GM23338 (cell line): ENCODE results near the gene STXBP5L. TPM values are rescaled to one million over a fixed set of nuclear protein-coding genes. Genes with fewer than 3 reads are reported as not detected.
"Not testable (repeated sequence)": the region's sequence is repeated elsewhere in the genome, so short reads cannot be mapped to it uniquely, and the experiment has no call there.

ENCODE experiments used
- ATAC-seq: fragments of 200-7000 bp; cut with Tn5 transposase; 3 replicates; pipeline ENCODE4 v1.9.1; 2020
- DNase-seq: peaks from one replicate; pipeline ENCODE4 v3.0.0-alpha.2; 2015; ENCODE audit warnings: low spot score
- H2AFZ ChIP-seq: fragments of 200-600 bp; sonication (generic); 2 replicates; pipeline ENCODE4 v1.8.0; 2016; ENCODE audit warnings: antibody characterized with exemption, mild to moderate bottlenecking, moderate library complexity
- H3F3A ChIP-seq: fragments of 200-600 bp; sonication (generic); replicated peaks from 2 replicates; pipeline ENCODE4 v1.8.0; 2017; ENCODE audit warnings: antibody characterized with exemption, mixed run types, low read depth
- H3K27ac ChIP-seq: fragments of 200-600 bp; sonication (generic); 2 replicates; pipeline ENCODE4 v1.6.1; 2016; ENCODE audit warnings: low read depth
- H3K27me3 ChIP-seq: fragments of 200-600 bp; sonication (generic); 2 replicates; pipeline ENCODE4 v1.8.0; 2016; ENCODE audit warnings: mild to moderate bottlenecking, mixed run types, moderate library complexity; ENCODE audit not compliant: insufficient read depth
- H3K36me3 ChIP-seq: fragments of 200-600 bp; sonication (generic); 2 replicates; pipeline ENCODE4 v1.8.0; 2016; ENCODE audit warnings: mild to moderate bottlenecking; ENCODE audit not compliant: insufficient read depth
- H3K4me1 ChIP-seq: fragments of 200-600 bp; sonication (generic); 2 replicates; pipeline ENCODE4 v1.8.0; 2016; ENCODE audit warnings: mild to moderate bottlenecking, moderate library complexity; ENCODE audit not compliant: insufficient read depth
- H3K4me2 ChIP-seq: fragments of 200-600 bp; sonication (generic); 2 replicates; pipeline ENCODE4 v1.7.1; 2017; ENCODE audit warnings: mixed run types
- H3K4me3 ChIP-seq: fragments of 200-600 bp; sonication (generic); 2 replicates; pipeline ENCODE4 v1.6.1; 2016; ENCODE audit warnings: mixed run types
- H3K79me2 ChIP-seq: fragments of 200-600 bp; sonication (generic); replicated peaks from 2 replicates; pipeline ENCODE4 v1.8.0; 2017; ENCODE audit warnings: mild to moderate bottlenecking; ENCODE audit not compliant: insufficient read depth
- H3K9me2 ChIP-seq: fragments of 200-600 bp; sonication (generic); 2 replicates; pipeline ENCODE4 v1.8.0; 2017; ENCODE audit not compliant: insufficient read depth
- H4K20me1 ChIP-seq: fragments of 200-600 bp; sonication (generic); replicated peaks from 2 replicates; pipeline ENCODE4 v1.8.0; 2017; ENCODE audit warnings: mild to moderate bottlenecking; ENCODE audit not compliant: insufficient read depth
- H3K27ac Mint-ChIP-seq: 2 replicates; pipeline ENCODE4 v1.8.0; 2020; ENCODE audit warnings: inconsistent platforms, mild to moderate bottlenecking, moderate library complexity, mixed read lengths
- H3K27me3 Mint-ChIP-seq: 3 replicates; pipeline ENCODE4 v1.8.0; 2022; ENCODE audit warnings: low read depth, mild to moderate bottlenecking, moderate library complexity, mixed read lengths, inconsistent platforms; ENCODE audit not compliant: insufficient read depth, poor library complexity
- H3K36me3 Mint-ChIP-seq: 3 replicates; pipeline ENCODE4 v1.8.0; 2021; ENCODE audit warnings: low read depth, mild to moderate bottlenecking, inconsistent platforms, moderate library complexity, mixed read lengths
- H3K4me1 Mint-ChIP-seq: 3 replicates; pipeline ENCODE4 v1.8.0; 2020; ENCODE audit warnings: mild to moderate bottlenecking, inconsistent platforms, mixed read lengths
- H3K4me3 Mint-ChIP-seq: 3 replicates; pipeline ENCODE4 v1.8.0; 2021; ENCODE audit warnings: moderate library complexity, mild to moderate bottlenecking, inconsistent platforms, mixed read lengths
- H3K9me3 Mint-ChIP-seq: 3 replicates; pipeline ENCODE4 v1.8.0; 2020; ENCODE audit warnings: moderate library complexity, mild to moderate bottlenecking, inconsistent platforms, mixed read lengths
- CREB1 ChIP-seq: fragments of 250-450 bp; sonication (Bioruptor Pico); IDR thresholded peaks from 2 replicates; pipeline ENCODE4 v1.5.0; 2020; ENCODE audit warnings: low read depth, mild to moderate bottlenecking, moderate library complexity
- CTCF ChIP-seq, 2 experiments: fragments of 200-600 bp in 1 of 2; sonication (generic) in 1 of 2; conservative IDR thresholded peaks; 2 replicates each; pipeline versions ENCODE4 v1.5.1 to v1.6.1; 2016 to 2017; ENCODE audit warnings: antibody characterized with exemption in 2 of 2, low read depth in 2 of 2, mild to moderate bottlenecking in 2 of 2, moderate library complexity in 1 of 2
- EZH2 ChIP-seq: fragments of 200-600 bp; sonication (generic); IDR thresholded peaks from one replicate; pipeline ENCODE4 v1.8.0; 2017; ENCODE audit warnings: antibody characterized with exemption, mild to moderate bottlenecking, low read depth; ENCODE audit not compliant: unreplicated experiment
- EZH2phosphoT487 ChIP-seq: fragments of 200-600 bp; sonication (generic); IDR thresholded peaks from one replicate; pipeline ENCODE4 v1.8.1; 2018; ENCODE audit warnings: antibody characterized with exemption; ENCODE audit not compliant: unreplicated experiment
- JUNB ChIP-seq: IDR thresholded peaks from one replicate; pipeline ENCODE4 v1.6.1; 2016; ENCODE audit warnings: antibody characterized with exemption; ENCODE audit not compliant: unreplicated experiment
- NANOG ChIP-seq: IDR thresholded peaks from 2 replicates; pipeline ENCODE4 v1.6.1; 2016; ENCODE audit warnings: antibody characterized with exemption, borderline replicate concordance
- POLR2AphosphoS5 ChIP-seq: IDR thresholded peaks from 2 replicates; pipeline ENCODE4 v1.6.1; 2016; ENCODE audit warnings: antibody characterized with exemption, low read depth
- REST ChIP-seq: IDR thresholded peaks from one replicate; pipeline ENCODE4 v1.6.1; 2018; ENCODE audit warnings: antibody characterized with exemption; ENCODE audit not compliant: unreplicated experiment
- STAT1 ChIP-seq: IDR thresholded peaks from one replicate; pipeline ENCODE4 v1.6.1; 2016; ENCODE audit warnings: antibody characterized with exemption; ENCODE audit not compliant: unreplicated experiment
- ZNF114 ChIP-seq: fragments of 250-450 bp; sonication (Bioruptor Pico); IDR thresholded peaks from 2 replicates; pipeline ENCODE4 v1.5.0; 2020; ENCODE audit warnings: mild to moderate bottlenecking, moderate library complexity
- ZNF331 ChIP-seq: fragments of 250-450 bp; sonication (Bioruptor Pico); IDR thresholded peaks from 2 replicates; pipeline ENCODE4 v1.5.0; 2020; ENCODE audit warnings: low read depth, mild to moderate bottlenecking, moderate library complexity
- ZNF462 ChIP-seq: fragments of 250-450 bp; sonication (Bioruptor Pico); IDR thresholded peaks from 2 replicates; pipeline ENCODE4 v1.5.0; 2020; ENCODE audit warnings: mild to moderate bottlenecking, moderate library complexity
- polyA plus RNA-seq: library from polyadenylated mRNA; unstranded; fragments of >200 nt; fragmentation: Nextera tagmentation; extraction: Ambion mirVana; gene quantifications from 2 replicates; pipeline ENCODE4 v1.2.1, GENCODE V29; 2016
- total RNA-seq: library from RNA; depleted of rRNA; stranded (reverse); fragments of >200 nt; shearing (Covaris generic); gene quantifications from 2 replicates; pipeline ENCODE4 v1.2.3, GENCODE V29; 2014

The STXBP5L gene
- total and polyA plus RNA-seq, 2 experiments from 2014 or later, result 4.2 to 6.0 TPM

GRCh38 chr3:121230194-121230593 is 322.2 kb downstream of the STXBP5L start:
- not testable (repeated sequence) for H3K79me2 ChIP-seq, H3K27ac ChIP-seq, H3K36me3 ChIP-seq, H2AFZ ChIP-seq, H3K9me3 Mint-ChIP-seq, H3F3A ChIP-seq, H3K27me3 ChIP-seq, H3K9me2 ChIP-seq, H3K4me3 ChIP-seq, H3K27ac Mint-ChIP-seq, H3K4me1 Mint-ChIP-seq, H3K36me3 Mint-ChIP-seq, DNase-seq, H3K4me2 ChIP-seq, H3K4me3 Mint-ChIP-seq, H3K27me3 Mint-ChIP-seq, H3K4me1 ChIP-seq, H4K20me1 ChIP-seq, ATAC-seq

GRCh38 chr3:121231872-121232271 is 323.9 kb downstream of the STXBP5L start:
- H3K27me3 Mint-ChIP-seq, result no peaks in the 10 kb centered on the region
- Histone ChIP-seq H3F3A (no peaks in the 10 kb centered on the region), H4K20me1 (no peaks in the 10 kb centered on the region), H3K4me1 (no peaks in the 10 kb centered on the region), H3K4me3 (no peak overlapping the region), H2AFZ (no peak overlapping the region), H3K27ac (no peak overlapping the region), H3K27me3 (no peaks in the 10 kb centered on the region), H3K9me2 (no peaks in the 10 kb centered on the region), H3K4me2 (no peak overlapping the region), H3K79me2 (no peaks in the 10 kb centered on the region), H3K36me3 (no peaks in the 10 kb centered on the region)
- no peaks in the 10 kb centered on the region for H3K9me3 Mint-ChIP-seq
- ATAC-seq, result no peak
- H3K36me3 Mint-ChIP-seq, result no peaks in the 10 kb centered on the region
- H3K4me1 Mint-ChIP-seq, result no peaks in the 10 kb centered on the region
- no peak overlapping the region for H3K4me3 Mint-ChIP-seq
- DNase-seq, result no peak
- no peak overlapping the region for H3K27ac Mint-ChIP-seq
- TF ChIP-seq CREB1 (no peak), EZH2phosphoT487 (no peak), EZH2 (no peak), REST (no peak), ZNF114 (CRISPR knock-in tag) (no peak), ZNF462 (CRISPR knock-in tag) (no peak), CTCF (conservative IDR thresholded peaks at IDR 0.05; ENCODE audit: low read depth in 2 of 2) (no peak), JUNB (no peak), STAT1 (no peak), ZNF331 (no peak), NANOG (no peak), POLR2AphosphoS5 (no peak)
